ENCODE data around the gene TSPAN5. TPM values are rescaled to one million over a fixed set of nuclear protein-coding genes. Genes with fewer than 3 reads are reported as not detected.

The TSPAN5 gene
- total and polyA plus RNA-seq, 8 donors, result 1.6 to 90.2 (median 8.5) TPM

DNA sequence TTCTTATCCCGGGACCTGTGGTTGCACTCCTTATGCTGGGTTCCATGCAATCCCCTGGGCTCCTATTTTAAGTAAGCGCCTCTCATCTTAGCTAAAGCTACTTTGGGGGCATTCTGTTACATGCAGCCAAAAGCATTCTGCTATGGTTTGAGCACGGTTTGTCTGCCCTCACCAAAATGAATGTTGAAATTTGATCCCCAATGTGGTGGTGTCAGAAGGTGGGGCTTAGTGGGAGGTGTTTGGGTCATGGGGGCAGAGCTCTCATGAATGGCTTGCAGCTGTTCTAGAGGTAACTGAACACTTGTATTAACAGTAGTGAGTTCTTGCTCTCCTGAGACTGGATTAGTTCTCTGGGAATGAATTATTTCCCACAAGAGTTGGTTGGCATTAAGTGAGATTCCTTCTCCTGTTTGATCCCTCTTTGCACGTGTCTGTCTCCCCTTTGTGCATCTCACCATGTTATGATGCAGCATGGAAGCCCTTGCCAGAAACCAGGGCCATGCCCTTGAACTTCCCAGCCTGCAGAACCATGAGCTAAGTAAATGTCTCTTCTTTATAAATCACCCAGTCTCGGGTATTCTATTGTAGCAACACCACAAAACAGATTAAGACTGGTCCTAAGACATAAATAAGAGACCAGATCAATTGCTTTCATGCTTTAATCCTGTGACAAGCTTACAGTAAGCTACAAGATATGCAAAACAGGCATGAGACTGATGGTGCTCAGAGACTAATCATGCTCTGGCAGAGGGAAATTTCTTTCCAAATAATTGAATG is 141.8 kb downstream of the TSPAN5 start:
- H3K4me1 ChIP-seq, result peaks cover 0 to 33% (median 10%) of the 10 kb centered on the region in 4 donors
- WGBS, 5 donors, result 79 to 90% (median 84%) methylated on average over 5 of the region's 5 CpGs
- intact Hi-C loops (cut with DNase I; ENCODE audit: low total_unique reads), result no loop called here

DNA sequence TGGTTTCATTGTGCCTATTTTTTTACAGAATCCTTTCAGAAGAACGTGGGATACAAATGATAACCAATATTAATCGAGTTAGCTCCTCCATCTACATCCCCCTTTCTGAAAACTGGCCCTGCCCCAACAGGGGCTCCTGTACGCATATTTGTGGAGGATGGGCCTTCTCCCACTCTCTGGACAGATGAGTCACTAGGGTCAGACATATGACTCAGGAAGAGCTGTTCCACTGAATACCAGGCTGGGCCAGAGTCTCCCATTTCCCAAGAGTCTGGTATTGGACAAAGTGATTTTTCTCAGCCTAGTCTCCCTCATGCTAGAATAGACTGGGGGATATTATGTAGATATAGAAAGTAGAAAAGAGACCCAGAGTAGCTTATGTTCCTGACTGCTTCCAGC is 142.4 kb downstream of the TSPAN5 start:
- intact Hi-C loops (cut with DNase I; ENCODE audit: low total_unique reads), result no loop called here
- Histone ChIP-seq H3K36me3 (no peaks in the 10 kb centered on the region), H3K27me3 (no peaks in the 10 kb centered on the region), H3K4me3 (no peak overlapping the region), H3K9me3 (peaks cover 0 to 6% (median 0%) of the 10 kb centered on the region in 4 donors), H3K27ac (no peak overlapping the region), H3K4me1 (peaks cover 0 to 31% (median 10%) of the 10 kb centered on the region in 4 donors)
- TF ChIP-seq EP300 (IDR thresholded peaks at IDR 0.05) (no peak), POLR2AphosphoS5 (IDR thresholded peaks at IDR 0.05) (no peak), POLR2A (IDR thresholded peaks at IDR 0.05) (no peak)
- TF ChIP-seq, protein P1, sequence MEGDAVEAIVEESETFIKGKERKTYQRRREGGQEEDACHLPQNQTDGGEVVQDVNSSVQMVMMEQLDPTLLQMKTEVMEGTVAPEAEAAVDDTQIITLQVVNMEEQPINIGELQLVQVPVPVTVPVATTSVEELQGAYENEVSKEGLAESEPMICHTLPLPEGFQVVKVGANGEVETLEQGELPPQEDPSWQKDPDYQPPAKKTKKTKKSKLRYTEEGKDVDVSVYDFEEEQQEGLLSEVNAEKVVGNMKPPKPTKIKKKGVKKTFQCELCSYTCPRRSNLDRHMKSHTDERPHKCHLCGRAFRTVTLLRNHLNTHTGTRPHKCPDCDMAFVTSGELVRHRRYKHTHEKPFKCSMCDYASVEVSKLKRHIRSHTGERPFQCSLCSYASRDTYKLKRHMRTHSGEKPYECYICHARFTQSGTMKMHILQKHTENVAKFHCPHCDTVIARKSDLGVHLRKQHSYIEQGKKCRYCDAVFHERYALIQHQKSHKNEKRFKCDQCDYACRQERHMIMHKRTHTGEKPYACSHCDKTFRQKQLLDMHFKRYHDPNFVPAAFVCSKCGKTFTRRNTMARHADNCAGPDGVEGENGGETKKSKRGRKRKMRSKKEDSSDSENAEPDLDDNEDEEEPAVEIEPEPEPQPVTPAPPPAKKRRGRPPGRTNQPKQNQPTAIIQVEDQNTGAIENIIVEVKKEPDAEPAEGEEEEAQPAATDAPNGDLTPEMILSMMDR (IDR thresholded peaks at IDR 0.05), result no peak
- WGBS, 5 donors, result 73 to 92% (median 89%) methylated on average over 3 of the region's 3 CpGs
- DNase-seq, result no peak

More for the DNA sequence above, 141.8 kb downstream of the TSPAN5 start:
- no peak for DNase-seq
- Histone ChIP-seq H3K4me3 (no peak overlapping the region), H3K9me3 (peaks cover 0 to 6% (median 0%) of the 10 kb centered on the region in 4 donors), H3K36me3 (no peaks in the 10 kb centered on the region), H3K27ac (no peak overlapping the region), H3K27me3 (no peaks in the 10 kb centered on the region)
- TF ChIP-seq EP300 (IDR thresholded peaks at IDR 0.05) (no peak), POLR2A (IDR thresholded peaks at IDR 0.05) (no peak), POLR2AphosphoS5 (IDR thresholded peaks at IDR 0.05) (no peak)
- TF ChIP-seq, protein P1 (IDR thresholded peaks at IDR 0.05), result no peak

DNA sequence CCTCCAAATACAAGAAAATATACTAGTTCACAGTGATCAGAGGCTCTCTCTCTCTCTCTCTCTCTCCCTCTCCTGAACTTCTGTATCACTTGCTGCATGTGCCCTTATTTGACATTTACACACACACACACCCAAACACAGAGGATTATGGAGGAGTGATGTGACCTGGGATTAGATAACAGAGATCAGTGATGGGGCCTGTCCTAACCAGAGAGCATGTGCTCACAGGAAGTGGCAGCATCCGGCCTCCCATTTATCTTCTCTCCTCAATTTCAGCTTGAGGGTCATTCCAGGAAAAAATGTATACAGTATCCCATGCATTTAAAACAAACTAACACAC is 143.0 kb downstream of the TSPAN5 start:
- Histone ChIP-seq H3K27me3 (no peaks in the 10 kb centered on the region), H3K4me1 (peaks cover 0 to 31% (median 10%) of the 10 kb centered on the region in 4 donors), H3K36me3 (no peaks in the 10 kb centered on the region), H3K27ac (no peak overlapping the region), H3K9me3 (peaks cover 0 to 6% (median 0%) of the 10 kb centered on the region in 4 donors), H3K4me3 (no peak overlapping the region)
- WGBS, 5 donors, result 71 to 80% (median 77%) methylated on average over 1 of the region's 1 CpG
- TF ChIP-seq POLR2AphosphoS5 (IDR thresholded peaks at IDR 0.05) (no peak), EP300 (IDR thresholded peaks at IDR 0.05) (no peak), POLR2A (IDR thresholded peaks at IDR 0.05) (no peak)
- TF ChIP-seq, protein P1 (IDR thresholded peaks at IDR 0.05), result no peak
- intact Hi-C loops (cut with DNase I; ENCODE audit: low total_unique reads), result no loop called here
- no peak for DNase-seq

DNA sequence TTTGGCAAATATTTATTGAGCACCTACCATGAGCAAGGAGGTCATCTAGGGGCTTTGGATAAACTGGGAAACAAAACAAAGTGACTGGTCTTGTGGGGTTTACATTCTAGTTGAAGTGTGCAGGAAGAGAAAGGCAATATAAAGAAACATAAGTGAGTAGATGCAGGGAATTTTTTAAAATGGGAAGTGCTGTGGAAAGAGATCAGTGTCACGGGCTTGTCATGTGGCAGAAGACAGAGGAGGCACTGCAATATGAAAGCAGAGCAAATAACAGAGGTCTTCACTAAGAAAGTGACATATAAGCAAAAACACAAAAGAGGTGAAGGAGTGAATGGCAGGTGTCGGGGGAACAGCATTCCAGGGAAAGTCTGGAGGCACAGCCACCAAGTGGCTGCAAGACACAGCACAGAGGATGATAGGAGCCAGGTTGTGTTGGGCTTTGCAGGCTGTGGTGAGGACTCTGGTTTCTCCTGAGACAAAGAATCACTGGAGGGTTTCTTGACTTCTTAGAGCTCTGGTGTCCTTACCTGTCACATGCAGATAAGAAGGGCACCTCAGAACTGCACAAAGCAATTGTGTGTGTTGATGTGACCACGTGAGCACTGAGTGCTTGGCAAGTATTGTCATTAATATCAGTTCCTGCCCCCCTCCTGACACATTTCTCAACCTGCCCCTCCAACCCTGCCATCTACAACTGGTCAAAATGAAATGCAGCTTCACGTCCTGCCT is 143.5 kb downstream of the TSPAN5 start:
- Histone ChIP-seq H3K27ac (no peak overlapping the region), H3K4me3 (no peak overlapping the region), H3K4me1 (peaks cover 0 to 31% (median 10%) of the 10 kb centered on the region in 4 donors), H3K9me3 (peaks cover 0 to 6% (median 0%) of the 10 kb centered on the region in 4 donors), H3K36me3 (no peaks in the 10 kb centered on the region), H3K27me3 (no peaks in the 10 kb centered on the region)
- DNase-seq, result no peak
- intact Hi-C loops (cut with DNase I; ENCODE audit: low total_unique reads), result no loop called here
- TF ChIP-seq EP300 (IDR thresholded peaks at IDR 0.05), result no peak
- no peak for TF ChIP-seq POLR2A (IDR thresholded peaks at IDR 0.05)
- TF ChIP-seq POLR2AphosphoS5 (IDR thresholded peaks at IDR 0.05), result no peak
- TF ChIP-seq, protein P1 (IDR thresholded peaks at IDR 0.05), result no peak
- 77 to 82% (median 80%) methylated on average over 4 of the region's 4 CpGs for WGBS, 5 donors

Measured in stomach (tissue), 9 donors.